ENCODE data around the gene RPTOR.

- no peak for TF ChIP-seq CTCF (IDR thresholded peaks at IDR 0.05; ENCODE audit: borderline replicate concordance, extremely low read depth, low read length, poor library complexity, severe bottlenecking)
- TF ChIP-seq EZH2 (IDR thresholded peaks at IDR 0.05; ENCODE audit: borderline replicate concordance, low read depth, low read length, severe bottlenecking) = no peak
These were observed 21.4 kb downstream of the RPTOR start for GRCh38 chr17:80566054-80566400.
